Coronary artery (tissue), 2 donors: Measurements from ENCODE around the gene PRSS33.

Experiments used
- DNase-seq: peaks from one replicate; pipeline ENCODE4 v3.0.0-alpha.2; 2017; ENCODE audit warnings: low spot score
- H3K27ac ChIP-seq, 2 donors: fragments of 200-600 bp; sonication (generic); one replicate each; pipeline ENCODE4 v1.5.1; 2016 to 2019
- H3K4me3 ChIP-seq: fragments of 200-600 bp; sonication (generic); 2 replicates; pipeline ENCODE4 v1.5.1; 2016; ENCODE audit warnings: mild to moderate bottlenecking, moderate library complexity
- TF ChIP-seq, protein P1 (sequence below): fragments of 200-600 bp; sonication (generic); IDR thresholded peaks from one replicate; pipeline ENCODE4 v1.5.1; 2019; ENCODE audit warnings: antibody characterized with exemption

Gene PRSS33

GRCh38 chr16:2817340-2818271 is 30.2 kb upstream of the PRSS33 start:
- TF ChIP-seq, protein P1, sequence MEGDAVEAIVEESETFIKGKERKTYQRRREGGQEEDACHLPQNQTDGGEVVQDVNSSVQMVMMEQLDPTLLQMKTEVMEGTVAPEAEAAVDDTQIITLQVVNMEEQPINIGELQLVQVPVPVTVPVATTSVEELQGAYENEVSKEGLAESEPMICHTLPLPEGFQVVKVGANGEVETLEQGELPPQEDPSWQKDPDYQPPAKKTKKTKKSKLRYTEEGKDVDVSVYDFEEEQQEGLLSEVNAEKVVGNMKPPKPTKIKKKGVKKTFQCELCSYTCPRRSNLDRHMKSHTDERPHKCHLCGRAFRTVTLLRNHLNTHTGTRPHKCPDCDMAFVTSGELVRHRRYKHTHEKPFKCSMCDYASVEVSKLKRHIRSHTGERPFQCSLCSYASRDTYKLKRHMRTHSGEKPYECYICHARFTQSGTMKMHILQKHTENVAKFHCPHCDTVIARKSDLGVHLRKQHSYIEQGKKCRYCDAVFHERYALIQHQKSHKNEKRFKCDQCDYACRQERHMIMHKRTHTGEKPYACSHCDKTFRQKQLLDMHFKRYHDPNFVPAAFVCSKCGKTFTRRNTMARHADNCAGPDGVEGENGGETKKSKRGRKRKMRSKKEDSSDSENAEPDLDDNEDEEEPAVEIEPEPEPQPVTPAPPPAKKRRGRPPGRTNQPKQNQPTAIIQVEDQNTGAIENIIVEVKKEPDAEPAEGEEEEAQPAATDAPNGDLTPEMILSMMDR: no peak
- H3K27ac ChIP-seq: no peak overlapping the region
- DNase-seq: no peak

GRCh38 chr16:2816751-2817339 is 29.5 kb upstream of the PRSS33 start, which contains the start of gene PRSS21:
Gene PRSS21 (plus strand): TSS chr16:2817237. CDS start chr16:2817269, 32 bp downstream.
- TF ChIP-seq, protein P1: no peak
- Histone ChIP-seq H3K4me3 (no peak within 1 kb of the TSS), H3K27ac (no peak within 1 kb of the TSS)
- DNase-seq: no peak

More at GRCh38 chr16:2817340-2818271, 30.2 kb upstream of the PRSS33 start:
- no peak overlapping the region for H3K4me3 ChIP-seq

GRCh38 chr16:2815299-2815771 is 28.0 kb upstream of the PRSS33 start:
- no peak for DNase-seq
- H3K4me3 ChIP-seq: no peak overlapping the region
- H3K27ac ChIP-seq: no peak overlapping the region
- TF ChIP-seq, protein P1: no peak

DNA sequence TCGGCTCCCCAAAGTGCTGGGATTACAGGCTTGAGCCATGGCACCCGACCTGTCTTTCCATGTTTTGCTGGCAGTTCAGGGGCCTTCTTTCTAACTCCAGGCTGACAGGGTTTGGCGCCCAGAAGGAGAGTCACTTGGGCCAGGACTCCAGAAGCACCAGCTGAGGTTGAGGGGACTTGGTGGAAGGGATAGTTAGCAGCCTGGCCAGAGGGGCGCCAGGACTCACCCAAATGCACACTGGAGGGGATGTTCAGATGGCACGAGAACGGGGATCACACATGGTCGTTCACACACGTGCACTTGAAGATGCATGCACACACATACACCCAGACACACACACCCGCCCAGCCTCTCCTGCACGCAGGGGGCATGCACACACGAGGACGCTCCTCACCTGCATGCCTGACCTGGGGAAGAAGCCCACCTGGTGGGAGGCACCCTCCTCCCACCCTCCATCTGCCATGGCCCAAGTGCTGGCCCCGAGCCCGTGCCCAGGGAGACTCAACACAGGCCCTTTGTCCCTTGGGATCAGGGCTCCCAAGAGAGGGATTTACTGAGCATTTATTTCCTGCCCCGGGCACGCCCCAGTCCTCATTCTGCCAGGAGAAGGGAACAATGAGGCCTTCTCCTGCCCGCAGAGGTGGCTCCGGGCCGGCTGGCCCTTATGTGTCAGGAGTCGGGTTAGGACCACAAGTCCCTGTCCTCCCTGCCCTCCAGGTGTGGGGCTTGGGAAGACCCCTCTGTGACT is 27.4 kb upstream of the PRSS33 start:
- DNase-seq: no peak

GRCh38 chr16:2813771-2814221 is 26.4 kb upstream of the PRSS33 start:
- no peak overlapping the region for H3K27ac ChIP-seq
- DNase-seq: no peak
- TF ChIP-seq, protein P1: no peak
- no peak overlapping the region for H3K4me3 ChIP-seq

More for the DNA sequence above, 27.4 kb upstream of the PRSS33 start:
- H3K27ac ChIP-seq: no peak overlapping the region
- H3K4me3 ChIP-seq: no peak overlapping the region
- TF ChIP-seq, protein P1: no peak

DNA sequence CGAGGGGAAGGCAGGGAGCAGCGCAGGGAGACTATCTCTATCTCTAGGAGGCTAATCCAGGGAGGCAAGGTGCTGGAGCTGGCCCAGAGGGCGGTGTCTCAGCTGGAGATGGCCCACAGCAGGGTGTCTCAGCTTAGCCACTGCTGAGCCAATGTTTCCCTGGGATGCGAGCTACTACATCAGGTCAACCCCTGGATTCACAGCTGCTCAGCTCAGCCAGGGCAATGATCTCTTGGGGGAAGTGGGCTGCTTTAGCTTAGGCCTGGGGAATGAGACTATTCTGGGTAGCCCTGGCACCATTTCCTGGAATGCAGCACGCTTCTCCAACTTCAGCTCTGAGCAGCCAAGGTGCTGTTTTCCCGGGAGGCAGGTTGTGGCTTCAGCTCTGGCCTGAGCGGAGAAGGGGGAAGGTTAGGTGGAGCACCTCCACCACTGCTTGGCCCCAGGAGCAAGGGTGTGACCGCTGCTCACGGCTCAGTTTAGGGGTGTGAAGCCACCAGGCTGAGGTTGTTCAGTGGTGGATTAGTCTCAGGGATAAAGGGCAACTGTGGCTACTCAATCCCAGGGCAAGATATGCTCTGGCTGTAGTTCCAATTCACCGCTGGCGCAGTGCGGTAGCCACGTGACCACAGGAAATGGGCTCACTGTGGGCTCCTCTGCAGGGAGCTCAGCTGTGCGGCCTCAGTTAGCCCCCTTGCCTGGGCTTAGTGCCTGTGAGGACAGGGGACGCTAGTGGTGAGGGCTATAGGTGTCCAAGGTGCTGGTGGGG is 24.5 kb upstream of the PRSS33 start:
- H3K27ac ChIP-seq: no peak overlapping the region
- TF ChIP-seq, protein P1: no peak
- DNase-seq: no peak

More for the DNA sequence above, 24.5 kb upstream of the PRSS33 start:
- no peak overlapping the region for H3K4me3 ChIP-seq
